SK-N-SH (cell line): ENCODE measurements around the gene TSPYL2.

Source experiments
- CTCF ChIP-seq: fragments of 200-600 bp; sonication (generic); IDR thresholded peaks from 2 replicates; pipeline ENCODE4 v1.6.1; 2017; ENCODE audit warnings: antibody characterized with exemption, mild to moderate bottlenecking, moderate library complexity
- FOXM1 ChIP-seq: IDR thresholded peaks from 2 replicates; pipeline ENCODE4 v1.4.0; 2012; ENCODE audit warnings: low read depth, mild to moderate bottlenecking
- NFIC ChIP-seq: IDR thresholded peaks from 2 replicates; pipeline ENCODE4 v1.4.0; 2012; ENCODE audit warnings: borderline replicate concordance
- POLR2AphosphoS5 ChIP-seq: IDR thresholded peaks from 2 replicates; pipeline ENCODE4 v1.6.1; 2012; ENCODE audit warnings: low read depth, low read length
- TF ChIP-seq, protein P1 (sequence below): IDR thresholded peaks from 2 replicates; pipeline ENCODE4 v1.4.0; 2012; ENCODE audit warnings: low read depth

DNA sequence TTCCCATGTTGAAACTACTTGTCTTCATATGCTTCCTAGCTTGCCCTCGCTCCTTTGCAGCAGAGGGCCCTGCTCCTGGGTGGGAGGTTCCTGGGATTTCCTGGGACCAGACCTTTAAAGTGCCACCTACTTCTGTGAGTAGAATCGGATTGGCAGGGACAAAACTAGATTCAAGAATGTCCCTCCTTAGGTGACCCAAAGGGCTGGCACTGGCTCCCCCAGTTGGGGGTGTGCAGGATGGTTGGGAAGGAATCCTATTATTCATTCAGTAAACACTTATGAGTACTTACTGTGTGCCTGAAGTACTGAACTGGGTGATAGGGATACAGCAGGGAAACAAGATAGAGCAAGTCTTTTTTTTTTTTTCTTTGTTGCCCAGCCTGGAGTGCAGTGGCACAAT is 9.2 kb downstream of the TSPYL2 start:
- TF ChIP-seq, protein P1, sequence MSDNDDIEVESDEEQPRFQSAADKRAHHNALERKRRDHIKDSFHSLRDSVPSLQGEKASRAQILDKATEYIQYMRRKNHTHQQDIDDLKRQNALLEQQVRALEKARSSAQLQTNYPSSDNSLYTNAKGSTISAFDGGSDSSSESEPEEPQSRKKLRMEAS: no peak
- no peak for TF ChIP-seq CTCF
- no peak for TF ChIP-seq NFIC
- TF ChIP-seq FOXM1: no peak
- TF ChIP-seq POLR2AphosphoS5: no peak
